Mucosa of stomach (tissue), 1 donor: Measurements from ENCODE around the gene ADD3.
"Not testable (repeated sequence)": the region's sequence is repeated elsewhere in the genome, so short reads cannot be mapped to it uniquely, and the experiment has no call there.

ENCODE experiments used
- H3K27me3 ChIP-seq: one replicate; pipeline ENCODE4 v1.7.0; 2013; ENCODE audit warnings: mild to moderate bottlenecking, low read length; ENCODE audit not compliant: control insufficient read depth, insufficient read depth
- H3K36me3 ChIP-seq: one replicate; pipeline ENCODE4 v1.7.0; 2013; ENCODE audit warnings: low read length; ENCODE audit not compliant: control insufficient read depth, insufficient read depth
- H3K4me1 ChIP-seq: one replicate; pipeline ENCODE4 v1.7.0; 2013; ENCODE audit warnings: mild to moderate bottlenecking, low read length; ENCODE audit not compliant: control insufficient read depth, insufficient read depth
- H3K4me3 ChIP-seq: one replicate; pipeline ENCODE4 v1.7.0; 2013; ENCODE audit warnings: low read length
- H3K9ac ChIP-seq: one replicate; pipeline ENCODE4 v1.7.0; 2013; ENCODE audit warnings: mild to moderate bottlenecking, low read length, moderate library complexity
- H3K9me3 ChIP-seq: one replicate; pipeline ENCODE4 v1.7.0; 2013; ENCODE audit warnings: mild to moderate bottlenecking, low read length, moderate library complexity; ENCODE audit not compliant: control insufficient read depth
- donor health status: Pancreatic carcinoma.

ADD3 gene

GRCh38 chr10:109981650-109982049, 26.1 kb upstream of the ADD3 start:
- no peak overlapping the region for H3K9ac ChIP-seq
- no peak overlapping the region for H3K4me3 ChIP-seq
- H3K4me1 ChIP-seq: peaks cover 26% of the 10 kb centered on the region
- no peaks in the 10 kb centered on the region for H3K36me3 ChIP-seq
- no peaks in the 10 kb centered on the region for H3K9me3 ChIP-seq
- no peaks in the 10 kb centered on the region for H3K27me3 ChIP-seq

GRCh38 chr10:109982123-109982522, 25.7 kb upstream of the ADD3 start:
- Histone ChIP-seq H3K27me3 (no peaks in the 10 kb centered on the region), H3K9me3 (no peaks in the 10 kb centered on the region), H3K9ac (no peak overlapping the region), H3K4me3 (no peak overlapping the region), H3K36me3 (no peaks in the 10 kb centered on the region), H3K4me1 (peaks cover 21% of the 10 kb centered on the region)

GRCh38 chr10:109982812-109983211, 25.0 kb upstream of the ADD3 start:
- Histone ChIP-seq H3K27me3 (no peaks in the 10 kb centered on the region), H3K9me3 (no peaks in the 10 kb centered on the region), H3K4me1 (peaks cover 23% of the 10 kb centered on the region), H3K4me3 (no peak overlapping the region), H3K36me3 (no peaks in the 10 kb centered on the region), H3K9ac (no peak overlapping the region)

GRCh38 chr10:109984013-109984412, 23.8 kb upstream of the ADD3 start:
- H3K36me3 ChIP-seq: no peaks in the 10 kb centered on the region
- H3K4me1 ChIP-seq: peaks cover 14% of the 10 kb centered on the region
- no peaks in the 10 kb centered on the region for H3K27me3 ChIP-seq
- no peak overlapping the region for H3K4me3 ChIP-seq
- H3K9me3 ChIP-seq: no peaks in the 10 kb centered on the region
- H3K9ac ChIP-seq: no peak overlapping the region

- H3K4me1 ChIP-seq: peaks cover 14% of the 10 kb centered on the region
- not testable (repeated sequence) for H3K9me3 ChIP-seq, H3K27me3 ChIP-seq, H3K9ac ChIP-seq, H3K36me3 ChIP-seq, H3K4me3 ChIP-seq
Measured at GRCh38 chr10:109985768-109986167, 22.0 kb upstream of the ADD3 start.

GRCh38 chr10:109987452-109988211, 20.2 kb upstream of the ADD3 start:
- Histone ChIP-seq H3K4me1 (peaks cover 5% of the 10 kb centered on the region), H3K4me3 (no peak overlapping the region), H3K9ac (no peak overlapping the region), H3K9me3 (no peaks in the 10 kb centered on the region), H3K36me3 (no peaks in the 10 kb centered on the region), H3K27me3 (no peaks in the 10 kb centered on the region)

- Histone ChIP-seq H3K4me1 (peaks cover 5% of the 10 kb centered on the region), H3K36me3 (no peaks in the 10 kb centered on the region), H3K4me3 (no peak overlapping the region), H3K27me3 (no peaks in the 10 kb centered on the region), H3K9ac (no peak overlapping the region), H3K9me3 (no peaks in the 10 kb centered on the region)
Measured at GRCh38 chr10:109988212-109988596, 19.6 kb upstream of the ADD3 start.

- no peak overlapping the region for H3K4me3 ChIP-seq
- H3K9ac ChIP-seq: no peak overlapping the region
- no peaks in the 10 kb centered on the region for H3K27me3 ChIP-seq
- H3K9me3 ChIP-seq: no peaks in the 10 kb centered on the region
- H3K36me3 ChIP-seq: no peaks in the 10 kb centered on the region
- H3K4me1 ChIP-seq: peaks cover 21% of the 10 kb centered on the region
Measured at GRCh38 chr10:109991266-109991855, 16.4 kb upstream of the ADD3 start.

GRCh38 chr10:109992485-109992884, 15.3 kb upstream of the ADD3 start:
- Histone ChIP-seq H3K4me3 (no peak overlapping the region), H3K4me1 (peaks cover 17% of the 10 kb centered on the region), H3K27me3 (no peaks in the 10 kb centered on the region), H3K9me3 (no peaks in the 10 kb centered on the region), H3K36me3 (no peaks in the 10 kb centered on the region), H3K9ac (no peak overlapping the region)

- no peaks in the 10 kb centered on the region for H3K9me3 ChIP-seq
- H3K4me3 ChIP-seq: no peak overlapping the region
- no peak overlapping the region for H3K9ac ChIP-seq
- H3K4me1 ChIP-seq: peaks cover 25% of the 10 kb centered on the region
- no peaks in the 10 kb centered on the region for H3K27me3 ChIP-seq
- no peaks in the 10 kb centered on the region for H3K36me3 ChIP-seq
Measured at GRCh38 chr10:109993551-109994330, 14.0 kb upstream of the ADD3 start.

GRCh38 chr10:109994711-109995577, 12.8 kb upstream of the ADD3 start:
- Histone ChIP-seq H3K4me3 (no peak overlapping the region), H3K4me1 (peaks cover 28% of the 10 kb centered on the region), H3K9ac (no peak overlapping the region), H3K27me3 (no peaks in the 10 kb centered on the region), H3K36me3 (no peaks in the 10 kb centered on the region), H3K9me3 (no peaks in the 10 kb centered on the region)
